ENCODE data around the gene BCKDHB.

GRCh38 chr6:80223743-80224212, 117.3 kb downstream of the BCKDHB start:
- TF ChIP-seq CTCF (IDR thresholded peaks at IDR 0.05) (no peak), POLR2A (IDR thresholded peaks at IDR 0.05) (no peak)
